Astrocyte (in vitro differentiated cells and primary cell): ENCODE results near the gene PUSL1.

ENCODE experiments used
- CTCF ChIP-seq: IDR thresholded peaks from 2 replicates; pipeline ENCODE4 v1.5.1; 2011; ENCODE audit warnings: low read depth, mild to moderate bottlenecking, inconsistent platforms, low read length, moderate library complexity; ENCODE audit not compliant: insufficient read depth
- EZH2 ChIP-seq: IDR thresholded peaks from 2 replicates; pipeline ENCODE4 v1.6.1; 2012; ENCODE audit warnings: mild to moderate bottlenecking, low read length, inconsistent platforms; ENCODE audit not compliant: insufficient read depth

- TF ChIP-seq CTCF: no peak
- TF ChIP-seq EZH2: no peak
These were observed 40.1 kb upstream of the PUSL1 start for GRCh38 chr1:1268284-1268682.
